IMR-90 (cell line): ENCODE measurements around the gene ARMC8. TPM values are rescaled to one million over a fixed set of nuclear protein-coding genes. Genes with fewer than 3 reads are reported as not detected.

Source experiments
- ATAC-seq: fragments of 200-7000 bp; cut with Tn5 transposase; 2 replicates; pipeline ENCODE4 v1.9.1; 2020; ENCODE audit warnings: low read depth, mild to moderate bottlenecking, moderate library complexity
- BruUV-seq: library from RNA; stranded (reverse); fragments of 400-500 nt; replicated peaks from 2 replicates; lab custom pipeline; 2021; lab: Mats Ljungman, UMichigan
- CTCF ChIA-PET: fragments of 300-600 bp; formaldehyde crosslinking; extraction: SDS; loops from one replicate; lab custom pipeline; 2021; ENCODE audit warnings: antibody characterized with exemption; lab: Yijun Ruan, JAX
- POLR2A ChIA-PET: fragments of 300-600 bp; sonication (Branson Sonifier 250); formaldehyde crosslinking; loops from one replicate; lab custom pipeline; 2022; ENCODE audit warnings: antibody characterized with exemption; ENCODE audit not compliant: unreplicated experiment; lab: Charles Lee
- DNase-seq: peaks from one replicate; pipeline ENCODE4 v3.0.0; 2013
- H2AFZ ChIP-seq: replicated peaks from 2 replicates; pipeline ENCODE3; 2013; ENCODE audit warnings: low read length, mild to moderate bottlenecking; ENCODE audit not compliant: poor library complexity
- H2AK5ac ChIP-seq: 2 replicates; pipeline ENCODE4 v1.6.1; 2013; ENCODE audit warnings: low read depth, low read length, inconsistent platforms
- H2AK9ac ChIP-seq: replicated peaks from 2 replicates; pipeline ENCODE3; 2013; ENCODE audit warnings: mild to moderate bottlenecking, low read depth, low read length, moderate library complexity; ENCODE audit not compliant: poor library complexity
- H2BK120ac ChIP-seq: 2 replicates; pipeline ENCODE4 v1.6.1; 2013; ENCODE audit warnings: low read depth, low read length, inconsistent platforms
- H2BK15ac ChIP-seq: 3 replicates; pipeline ENCODE4 v1.6.1; 2013; ENCODE audit warnings: low read depth, low read length, inconsistent platforms
- H2BK20ac ChIP-seq: 2 replicates; pipeline ENCODE4 v1.6.1; 2013; ENCODE audit warnings: low read depth, mild to moderate bottlenecking, inconsistent platforms, low read length, moderate library complexity
- H2BK5ac ChIP-seq: 2 replicates; pipeline ENCODE4 v1.6.1; 2013; ENCODE audit warnings: mild to moderate bottlenecking, low read depth, low read length, inconsistent platforms; ENCODE audit not compliant: poor library complexity, severe bottlenecking
- H3K14ac ChIP-seq: replicated peaks from 2 replicates; pipeline ENCODE4 v1.6.1; 2013; ENCODE audit warnings: low read depth, low read length, inconsistent platforms
- H3K18ac ChIP-seq: 2 replicates; pipeline ENCODE4 v1.6.1; 2013; ENCODE audit warnings: low read depth, low read length, control low read depth
- H3K23ac ChIP-seq: 2 replicates; pipeline ENCODE4 v1.6.1; 2013; ENCODE audit warnings: low read depth, low read length, inconsistent platforms
- H3K27ac ChIP-seq: 2 replicates; pipeline ENCODE4 v1.5.1; 2013; ENCODE audit warnings: mild to moderate bottlenecking, control low read depth, low read length; ENCODE audit not compliant: insufficient read depth
- H3K27me3 ChIP-seq: 2 replicates; pipeline ENCODE4 v1.6.1; 2013; ENCODE audit warnings: low read length; ENCODE audit not compliant: control insufficient read depth, insufficient read depth
- H3K36me3 ChIP-seq: 2 replicates; pipeline ENCODE4 v1.6.1; 2013; ENCODE audit warnings: low read length, mixed read lengths; ENCODE audit not compliant: control insufficient read depth, insufficient read depth
- H3K4ac ChIP-seq: 2 replicates; pipeline ENCODE4 v1.6.1; 2013; ENCODE audit warnings: low read depth, low read length, inconsistent platforms
- H3K4me1 ChIP-seq: 2 replicates; pipeline ENCODE4 v1.6.1; 2013; ENCODE audit warnings: low read length, mixed read lengths; ENCODE audit not compliant: control insufficient read depth, insufficient read depth
- H3K4me2 ChIP-seq: 2 replicates; pipeline ENCODE4 v1.6.1; 2013; ENCODE audit warnings: low read depth, mild to moderate bottlenecking, control low read depth, low read length, moderate library complexity
- H3K4me3 ChIP-seq: 2 replicates; pipeline ENCODE4 v1.5.1; 2013; ENCODE audit warnings: low read depth, mild to moderate bottlenecking, control low read depth, low read length, moderate library complexity; ENCODE audit not compliant: insufficient read depth
- H3K56ac ChIP-seq: 2 replicates; pipeline ENCODE4 v1.6.1; 2013; ENCODE audit warnings: low read length, inconsistent platforms; ENCODE audit not compliant: insufficient read depth; ENCODE audit errors: extremely low read depth
- H3K79me1 ChIP-seq, 2 experiments: 2 replicates each; pipeline ENCODE4 v1.6.1; 2013; ENCODE audit warnings: low read length in 2 of 2, inconsistent platforms in 1 of 2, low read depth in 1 of 2
- H3K9ac ChIP-seq: 2 replicates; pipeline ENCODE4 v1.6.1; 2013; ENCODE audit warnings: low read depth, low read length, control low read depth
- H3K9me1 ChIP-seq: 2 replicates; pipeline ENCODE4 v1.6.1; 2013; ENCODE audit warnings: low read length, inconsistent platforms; ENCODE audit not compliant: insufficient read depth
- H3K9me3 ChIP-seq: 2 replicates; pipeline ENCODE4 v1.6.1; 2013; ENCODE audit warnings: low read length; ENCODE audit not compliant: control insufficient read depth, insufficient read depth
- H4K20me1 ChIP-seq: 2 replicates; pipeline ENCODE4 v1.6.1; 2013; ENCODE audit warnings: low read length, inconsistent platforms; ENCODE audit not compliant: insufficient read depth
- H4K5ac ChIP-seq: 2 replicates; pipeline ENCODE4 v1.6.1; 2013; ENCODE audit warnings: mild to moderate bottlenecking, low read depth, low read length, control low read depth
- H4K8ac ChIP-seq, 2 experiments: 2 replicates each; pipeline ENCODE4 v1.6.1; 2013; ENCODE audit warnings: low read depth in 2 of 2, low read length in 2 of 2, control low read depth in 1 of 2, inconsistent platforms in 1 of 2
- H4K91ac ChIP-seq: 2 replicates; pipeline ENCODE4 v1.6.1; 2013; ENCODE audit warnings: low read depth, low read length, inconsistent platforms; ENCODE audit not compliant: insufficient read depth
- BHLHE40 ChIP-seq: fragments of 150-350 bp; IDR thresholded peaks from 2 replicates; pipeline ENCODE4 v1.6.1; 2016; ENCODE audit warnings: mild to moderate bottlenecking, low read depth, low read length
- CEBPB ChIP-seq: IDR thresholded peaks from 2 replicates; pipeline ENCODE4 v1.6.1; 2012; ENCODE audit warnings: low read depth, low read length, improper control_type of control experiment
- CHD1 ChIP-seq: IDR thresholded peaks from 2 replicates; pipeline ENCODE4 v1.6.1; 2012; ENCODE audit warnings: low read depth, low read length, improper control_type of control experiment
- CTCF ChIP-seq: conservative IDR thresholded peaks from 2 replicates; pipeline ENCODE4 v1.5.1; 2012; ENCODE audit warnings: mild to moderate bottlenecking, low read depth, low read length, improper control_type of control experiment
- ELK1 ChIP-seq: fragments of 150-350 bp; IDR thresholded peaks from 2 replicates; pipeline ENCODE4 v1.6.1; 2016; ENCODE audit warnings: low read depth, mild to moderate bottlenecking, low read length, moderate library complexity, borderline replicate concordance
- FOS ChIP-seq: fragments of 150-350 bp; IDR thresholded peaks from 2 replicates; pipeline ENCODE4 v1.6.1; 2016; ENCODE audit warnings: low read depth, low read length
- MAFK ChIP-seq: IDR thresholded peaks from 2 replicates; pipeline ENCODE4 v1.6.1; 2012; ENCODE audit warnings: low read depth, low read length, improper control_type of control experiment
- MAZ ChIP-seq: IDR thresholded peaks from 2 replicates; pipeline ENCODE4 v1.6.1; 2012; ENCODE audit warnings: low read depth, mild to moderate bottlenecking, low read length, improper control_type of control experiment, moderate library complexity, borderline replicate concordance
- MXI1 ChIP-seq: IDR thresholded peaks from 2 replicates; pipeline ENCODE4 v1.6.1; 2012; ENCODE audit warnings: low read depth, mild to moderate bottlenecking, low read length, moderate library complexity, borderline replicate concordance
- NFE2L2 ChIP-seq: fragments of 150-350 bp; IDR thresholded peaks from 2 replicates; pipeline ENCODE4 v1.6.1; 2016; ENCODE audit warnings: low read depth, mild to moderate bottlenecking, low read length
- POLR2A ChIP-seq: IDR thresholded peaks from 2 replicates; pipeline ENCODE4 v1.6.1; 2012; ENCODE audit warnings: mild to moderate bottlenecking, low read depth, low read length
- RAD21 ChIP-seq: IDR thresholded peaks from 2 replicates; pipeline ENCODE4 v1.6.1; 2012; ENCODE audit warnings: low read length, improper control_type of control experiment
- RCOR1 ChIP-seq: IDR thresholded peaks from 2 replicates; pipeline ENCODE4 v1.6.1; 2012; ENCODE audit warnings: mild to moderate bottlenecking, low read length, improper control_type of control experiment; ENCODE audit not compliant: insufficient replicate concordance
- RFX5 ChIP-seq: IDR thresholded peaks from 2 replicates; pipeline ENCODE4 v1.8.0; 2012; ENCODE audit warnings: low read depth, mild to moderate bottlenecking, low read length, moderate library complexity
- SMC3 ChIP-seq: fragments of 150-350 bp; IDR thresholded peaks from 2 replicates; pipeline ENCODE4 v1.6.1; 2016; ENCODE audit warnings: low read depth, mild to moderate bottlenecking, antibody characterized with exemption, low read length, moderate library complexity
- USF2 ChIP-seq: fragments of 150-350 bp; IDR thresholded peaks from 2 replicates; pipeline ENCODE4 v1.6.1; 2017; ENCODE audit warnings: mild to moderate bottlenecking, antibody characterized with exemption, low read length, low read depth
- WGBS, 2 experiments: methylation state at CpG; one replicate each; pipeline versions ENCODE4 v1.1.5 to v1.1.7; 2013; ENCODE audit warnings: missing lambda C conversion rate in 2 of 2; ENCODE audit not compliant: insufficient read length in 1 of 2; ENCODE audit errors: extremely low coverage in 2 of 2; 5-methylcytosine and 5-hydroxymethylcytosine counted together
- dilution Hi-C: fragments of 300-500 bp; cut with HindIII; formaldehyde crosslinking; loops from one replicate; pipeline ENCODE4 v1.14.3; 2018; ENCODE audit warnings: low sequenced_read_pairs; ENCODE audit not compliant: unreplicated experiment
- in situ Hi-C: fragments of 300-500 bp; cut with MboI; formaldehyde crosslinking; loops from 3 replicates; pipeline ENCODE4 v1.14.3; 2019; ENCODE audit warnings: low sequenced_read_pairs, inconsistent platforms, mixed read lengths
- intact Hi-C: fragments of 100-400 bp; cut with micrococcal nuclease; formaldehyde crosslinking; loops from 2 replicates; pipeline ENCODE4 v1.10.0; 2022
- polyA plus RNA-seq, 3 experiments: library from polyadenylated mRNA; depleted of rRNA; stranded (reverse); fragments of >200 nt; gene quantifications; 2 replicates each; pipeline ENCODE4 v1.2.3, GENCODE V29; 2012; ENCODE audit warnings: low replicate concordance in 1 of 3
- total RNA-seq: library from RNA; depleted of rRNA; stranded (reverse); fragments of >200 nt; gene quantifications from 2 replicates; pipeline ENCODE4 v1.2.3, GENCODE V29; 2012

ARMC8 gene
- total and polyA plus RNA-seq, 2 of the 4 experiments (the other 2 are of a cell fraction), result 39.1 to 75.1 TPM

- in situ Hi-C loops, result no loop called here
- intact Hi-C loops, result loop anchor here (10.0 kb wide), 1 partner anchor 176 kb away; no protein-coding TSS in a partner anchor
- Histone ChIP-seq H2BK5ac (no peak overlapping the region), H3K27me3 (no peaks in the 10 kb centered on the region), H3K27ac (no peak overlapping the region), H2BK15ac (no peak overlapping the region), H4K20me1 (no peaks in the 10 kb centered on the region; the same call in 1 of the 2 replicates), H4K5ac (no peak overlapping the region), H3K18ac (no peak overlapping the region), H3K4me2 (no peak overlapping the region), H3K4me1 (no peaks in the 10 kb centered on the region), H2AK5ac (no peak overlapping the region), H3K14ac (no peak overlapping the region), H3K79me1 (no peaks in the 10 kb centered on the region; a peak in 2 of 4 replicates), H2AK9ac (no peak overlapping the region), H3K9ac (no peak overlapping the region), H2BK120ac (no peak overlapping the region), H3K36me3 (peaks cover 7% of the 10 kb centered on the region), H3K4ac (no peak overlapping the region), H2BK20ac (no peak overlapping the region), H3K9me1 (no peaks in the 10 kb centered on the region), H3K9me3 (no peaks in the 10 kb centered on the region), H3K23ac (no peak overlapping the region), H2AFZ (no peak overlapping the region), H3K4me3 (no peak overlapping the region), H4K8ac (no peak overlapping the region), H3K56ac (no peak overlapping the region), H4K91ac (no peak overlapping the region)
- ChIA-PET CTCF (no interaction called here), POLR2A (no interaction called here)
- no CpG with 5 or more reads among the region's 1 CpG for WGBS, 2 experiments
- DNase-seq (peak; percentile 78), ATAC-seq (peak; percentile 75)
- BruUV-seq, result no TSS peak
- dilution Hi-C loops, result no loop called here
- TF ChIP-seq RFX5, result no peak
- TF ChIP-seq CTCF, result no peak
- TF ChIP-seq USF2, result no peak
- no peak for TF ChIP-seq MAZ
- no peak for TF ChIP-seq CEBPB
- TF ChIP-seq NFE2L2, result no peak
- TF ChIP-seq ELK1, result no peak
- no peak for TF ChIP-seq POLR2A
- TF ChIP-seq FOS, result no peak
- TF ChIP-seq MXI1, result no peak
- no peak for TF ChIP-seq SMC3
- no peak for TF ChIP-seq CHD1
- no peak for TF ChIP-seq MAFK
- TF ChIP-seq RCOR1, result no peak
- TF ChIP-seq BHLHE40, result no peak
- TF ChIP-seq RAD21, result no peak
These were observed 54.0 kb downstream of the ARMC8 start for GRCh38 chr3:138241061-138241460.
